ENCODE results near the gene TOMT. TPM values are rescaled to one million over a fixed set of nuclear protein-coding genes. Genes with fewer than 3 reads are reported as not detected.

The TOMT gene
- total and polyA plus RNA-seq, 2 of the 4 experiments (the other 2 are of a cell fraction) = not detected

DNA sequence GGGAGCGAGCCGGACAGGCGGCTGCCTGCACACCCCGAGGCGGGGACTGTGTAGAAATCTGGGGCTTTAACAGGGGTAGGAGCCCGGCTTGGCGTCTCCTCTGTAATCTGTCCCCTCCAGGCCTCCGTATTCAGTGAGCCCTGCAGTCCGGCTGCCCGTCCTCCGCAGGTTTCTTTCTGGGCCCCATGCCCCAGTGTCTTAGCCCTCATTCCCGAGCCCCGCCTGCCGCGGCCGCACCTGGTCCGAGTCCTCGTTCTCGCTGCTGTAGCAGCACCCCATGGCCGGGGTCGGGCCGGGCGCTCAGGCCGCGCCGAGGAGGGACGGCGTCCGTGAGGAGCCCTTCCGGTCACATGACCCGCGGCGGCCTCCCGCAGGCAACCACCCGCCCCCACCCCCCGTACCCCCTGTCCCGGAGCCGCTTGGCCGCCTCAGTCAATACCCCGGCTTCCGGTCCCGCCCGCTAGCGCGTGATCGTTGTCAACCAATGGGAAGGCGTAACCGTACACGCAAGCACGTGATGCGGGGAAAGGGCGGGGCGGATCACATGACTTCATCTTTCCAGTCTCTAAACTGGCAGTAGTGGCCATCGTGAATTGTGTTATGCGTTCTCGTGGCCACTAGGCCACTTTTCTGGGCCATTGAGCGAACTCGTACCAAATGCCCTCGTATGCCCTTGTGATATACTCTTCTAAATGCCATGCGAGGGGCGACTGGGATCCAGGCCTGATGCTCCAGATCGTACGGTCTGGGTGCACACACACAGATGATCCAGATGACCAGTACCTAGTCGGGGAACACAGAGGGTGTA lies 2.6 kb upstream of the TOMT start, which contains the start of gene LAMTOR1:
TSS of gene LAMTOR1 (minus strand) at position 352 of the 808 bp plus-strand sequence. CDS start at position 279, 73 bp downstream.
- 6% methylated on average over 28 of the region's 64 CpGs; no CpG with 5 or more reads in 1 of the 2 experiments for WGBS, 2 experiments (ENCODE audit: extremely low coverage in 2 of 2, insufficient read length in 1 of 2)
- peaks cover 34 to 56% of the 10 kb centered on the region in 2 experiments for H3K79me1 ChIP-seq (ENCODE audit: low read depth in 1 of 2, low read length in 2 of 2)
- dilution Hi-C loops (cut with HindIII; ENCODE audit: low sequenced_read_pairs, unreplicated experiment) = no loop called here
- H3K27me3 ChIP-seq (ENCODE audit: control insufficient read depth, insufficient read depth, low read length) = no peaks in the 10 kb centered on the region
- peak within 1 kb of the TSS; percentile 89 for H3K9ac ChIP-seq (ENCODE audit: low read depth, low read length)
- peak within 1 kb of the TSS; percentile 95 for H2AFZ ChIP-seq (replicated peaks; ENCODE audit: low read length, poor library complexity)
- H3K4me3 ChIP-seq (ENCODE audit: insufficient read depth, low read depth, low read length) = peak within 1 kb of the TSS; percentile 75
- peak within 1 kb of the TSS; percentile 36; the same call in 1 of the 2 replicates for H2BK20ac ChIP-seq (ENCODE audit: low read depth, low read length)
- H4K5ac ChIP-seq (ENCODE audit: low read depth, low read length) = peak within 1 kb of the TSS; percentile 94
- H2BK15ac ChIP-seq (ENCODE audit: low read depth, low read length) = peak within 1 kb of the TSS; percentile 37; the same call in 2 of the 3 replicates
- peak within 1 kb of the TSS; percentile 53 for H3K18ac ChIP-seq (ENCODE audit: low read depth, low read length)
- peak within 1 kb of the TSS; percentile 91 for H4K91ac ChIP-seq (ENCODE audit: insufficient read depth, low read depth, low read length)
- ChIA-PET POLR2A (ENCODE audit: unreplicated experiment) (interaction anchor here (1.3 kb wide), 1 partner anchor 9 kb away, joined by 4 read pairs; the partner anchor contains the start of gene ANAPC15), CTCF (interaction anchor here (0.6 to 2.3 kb wide), 2 partner anchors 12 to 69 kb away, joined by 3 to 10 read pairs; no protein-coding TSS in a partner anchor)
- peaks cover 39% of the 10 kb centered on the region for H3K9me1 ChIP-seq (ENCODE audit: insufficient read depth, low read length)
- H3K56ac ChIP-seq (ENCODE audit: extremely low read depth, insufficient read depth, low read length) = peak within 1 kb of the TSS; percentile 90
- H3K23ac ChIP-seq (ENCODE audit: low read depth, low read length) = peak within 1 kb of the TSS; percentile 97
- H4K8ac ChIP-seq (ENCODE audit: low read depth in 2 of 2, low read length in 2 of 2) = peak within 1 kb of the TSS; percentile 86 to 100
- peak within 1 kb of the TSS; percentile 96 for H2AK5ac ChIP-seq (ENCODE audit: low read depth, low read length)
- ATAC-seq (ENCODE audit: low read depth) (peak; percentile 95), DNase-seq (peak; percentile 99)
- peak within 1 kb of the TSS; percentile 90 for H2BK5ac ChIP-seq (ENCODE audit: low read depth, low read length, poor library complexity, severe bottlenecking)
- H3K27ac ChIP-seq (ENCODE audit: insufficient read depth, low read length) = peak within 1 kb of the TSS; percentile 94
- BruUV-seq (replicated peaks) = TSS peak; percentile 70
- H3K4me1 ChIP-seq (ENCODE audit: control insufficient read depth, insufficient read depth, low read length) = peaks cover 10% of the 10 kb centered on the region
- in situ Hi-C loops (cut with MboI; ENCODE audit: low sequenced_read_pairs) = no loop called here
- H3K36me3 ChIP-seq (ENCODE audit: control insufficient read depth, insufficient read depth, low read length) = peaks cover 20% of the 10 kb centered on the region
- H2AK9ac ChIP-seq (replicated peaks; ENCODE audit: low read depth, low read length, poor library complexity) = peak within 1 kb of the TSS; percentile 99
- intact Hi-C loops (cut with micrococcal nuclease) = loop anchor here (1.0 to 5.0 kb wide), 4 partner anchors 78 to 331 kb away; partner anchors contain the start of gene CLPB
- peak within 1 kb of the TSS; percentile 99 for H3K14ac ChIP-seq (replicated peaks; ENCODE audit: low read depth, low read length)
- peak within 1 kb of the TSS; percentile 98 for H3K4me2 ChIP-seq (ENCODE audit: low read depth, low read length)
- H3K9me3 ChIP-seq (ENCODE audit: control insufficient read depth, insufficient read depth, low read length) = no peaks in the 10 kb centered on the region
- H2BK120ac ChIP-seq (ENCODE audit: low read depth, low read length) = peak within 1 kb of the TSS; percentile 74
- H4K20me1 ChIP-seq (ENCODE audit: insufficient read depth, low read length) = no peaks in the 10 kb centered on the region; the same call in 1 of the 2 replicates
- peak within 1 kb of the TSS; percentile 98 for H3K4ac ChIP-seq (ENCODE audit: low read depth, low read length)
- peak; percentile 97 for TF ChIP-seq BHLHE40 (IDR thresholded peaks at IDR 0.05; ENCODE audit: low read depth, low read length)
- peak; percentile 93 for TF ChIP-seq POLR2A (IDR thresholded peaks at IDR 0.05; ENCODE audit: low read depth, low read length)
- TF ChIP-seq RAD21 (IDR thresholded peaks at IDR 0.05; ENCODE audit: low read length) = peak; percentile 37
- TF ChIP-seq FOS (IDR thresholded peaks at IDR 0.05; ENCODE audit: low read depth, low read length) = peak; percentile 84; the same call in 1 of the 2 replicates
- peak; percentile 53; the same call in 1 of the 2 replicates for TF ChIP-seq MXI1 (IDR thresholded peaks at IDR 0.05; ENCODE audit: borderline replicate concordance, low read depth, low read length)
- TF ChIP-seq, protein P1, sequence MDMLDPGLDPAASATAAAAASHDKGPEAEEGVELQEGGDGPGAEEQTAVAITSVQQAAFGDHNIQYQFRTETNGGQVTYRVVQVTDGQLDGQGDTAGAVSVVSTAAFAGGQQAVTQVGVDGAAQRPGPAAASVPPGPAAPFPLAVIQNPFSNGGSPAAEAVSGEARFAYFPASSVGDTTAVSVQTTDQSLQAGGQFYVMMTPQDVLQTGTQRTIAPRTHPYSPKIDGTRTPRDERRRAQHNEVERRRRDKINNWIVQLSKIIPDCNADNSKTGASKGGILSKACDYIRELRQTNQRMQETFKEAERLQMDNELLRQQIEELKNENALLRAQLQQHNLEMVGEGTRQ (IDR thresholded peaks at IDR 0.05; ENCODE audit: low read depth, low read length) = peak; percentile 99
- no peak for TF ChIP-seq MAFK (IDR thresholded peaks at IDR 0.05; ENCODE audit: low read depth, low read length)
- no peak for TF ChIP-seq NFE2L2 (IDR thresholded peaks at IDR 0.05; ENCODE audit: low read depth, low read length)
- TF ChIP-seq RCOR1 (IDR thresholded peaks at IDR 0.05; ENCODE audit: insufficient replicate concordance, low read length) = peak; percentile 42
- no peak for TF ChIP-seq CEBPB (IDR thresholded peaks at IDR 0.05; ENCODE audit: low read depth, low read length)
- TF ChIP-seq, protein P2, sequence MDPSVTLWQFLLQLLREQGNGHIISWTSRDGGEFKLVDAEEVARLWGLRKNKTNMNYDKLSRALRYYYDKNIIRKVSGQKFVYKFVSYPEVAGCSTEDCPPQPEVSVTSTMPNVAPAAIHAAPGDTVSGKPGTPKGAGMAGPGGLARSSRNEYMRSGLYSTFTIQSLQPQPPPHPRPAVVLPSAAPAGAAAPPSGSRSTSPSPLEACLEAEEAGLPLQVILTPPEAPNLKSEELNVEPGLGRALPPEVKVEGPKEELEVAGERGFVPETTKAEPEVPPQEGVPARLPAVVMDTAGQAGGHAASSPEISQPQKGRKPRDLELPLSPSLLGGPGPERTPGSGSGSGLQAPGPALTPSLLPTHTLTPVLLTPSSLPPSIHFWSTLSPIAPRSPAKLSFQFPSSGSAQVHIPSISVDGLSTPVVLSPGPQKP (IDR thresholded peaks at IDR 0.05; ENCODE audit: borderline replicate concordance, low read depth, low read length) = no peak
- TF ChIP-seq, protein P3, sequence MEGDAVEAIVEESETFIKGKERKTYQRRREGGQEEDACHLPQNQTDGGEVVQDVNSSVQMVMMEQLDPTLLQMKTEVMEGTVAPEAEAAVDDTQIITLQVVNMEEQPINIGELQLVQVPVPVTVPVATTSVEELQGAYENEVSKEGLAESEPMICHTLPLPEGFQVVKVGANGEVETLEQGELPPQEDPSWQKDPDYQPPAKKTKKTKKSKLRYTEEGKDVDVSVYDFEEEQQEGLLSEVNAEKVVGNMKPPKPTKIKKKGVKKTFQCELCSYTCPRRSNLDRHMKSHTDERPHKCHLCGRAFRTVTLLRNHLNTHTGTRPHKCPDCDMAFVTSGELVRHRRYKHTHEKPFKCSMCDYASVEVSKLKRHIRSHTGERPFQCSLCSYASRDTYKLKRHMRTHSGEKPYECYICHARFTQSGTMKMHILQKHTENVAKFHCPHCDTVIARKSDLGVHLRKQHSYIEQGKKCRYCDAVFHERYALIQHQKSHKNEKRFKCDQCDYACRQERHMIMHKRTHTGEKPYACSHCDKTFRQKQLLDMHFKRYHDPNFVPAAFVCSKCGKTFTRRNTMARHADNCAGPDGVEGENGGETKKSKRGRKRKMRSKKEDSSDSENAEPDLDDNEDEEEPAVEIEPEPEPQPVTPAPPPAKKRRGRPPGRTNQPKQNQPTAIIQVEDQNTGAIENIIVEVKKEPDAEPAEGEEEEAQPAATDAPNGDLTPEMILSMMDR (conservative IDR thresholded peaks at IDR 0.05; ENCODE audit: low read depth, low read length) = peak; percentile 48
- TF ChIP-seq SMC3 (IDR thresholded peaks at IDR 0.05; ENCODE audit: low read depth, low read length) = peak; percentile 39

All from IMR-90 (cell line).